NB4 (cell line): Measurements from ENCODE around the gene DAZAP1.

Source experiments
- DNase-seq: peaks from one replicate; pipeline ENCODE4 v3.0.0; 2010; ENCODE audit warnings: low read depth
- H3K4me3 ChIP-seq: one replicate; pipeline ENCODE4 v1.5.1; 2011; ENCODE audit warnings: mild to moderate bottlenecking, low read depth, low read length, moderate library complexity
- MYC ChIP-seq: IDR thresholded peaks from 2 replicates; pipeline ENCODE4 v1.6.1; 2011; ENCODE audit warnings: low read depth, low read length
- POLR2A ChIP-seq: IDR thresholded peaks from 2 replicates; pipeline ENCODE4 v1.6.1; 2011; ENCODE audit warnings: mild to moderate bottlenecking; ENCODE audit not compliant: insufficient read length; ENCODE audit errors: extremely low read depth
- TF ChIP-seq, protein P1 (sequence below): IDR thresholded peaks from 2 replicates; pipeline ENCODE4 v1.6.1; 2011; ENCODE audit warnings: low read depth, low read length
- TF ChIP-seq, protein P2 (sequence below): IDR thresholded peaks from one replicate; pipeline ENCODE4 v1.5.1; 2012; ENCODE audit warnings: low read depth, low read length

DAZAP1 gene

DNA sequence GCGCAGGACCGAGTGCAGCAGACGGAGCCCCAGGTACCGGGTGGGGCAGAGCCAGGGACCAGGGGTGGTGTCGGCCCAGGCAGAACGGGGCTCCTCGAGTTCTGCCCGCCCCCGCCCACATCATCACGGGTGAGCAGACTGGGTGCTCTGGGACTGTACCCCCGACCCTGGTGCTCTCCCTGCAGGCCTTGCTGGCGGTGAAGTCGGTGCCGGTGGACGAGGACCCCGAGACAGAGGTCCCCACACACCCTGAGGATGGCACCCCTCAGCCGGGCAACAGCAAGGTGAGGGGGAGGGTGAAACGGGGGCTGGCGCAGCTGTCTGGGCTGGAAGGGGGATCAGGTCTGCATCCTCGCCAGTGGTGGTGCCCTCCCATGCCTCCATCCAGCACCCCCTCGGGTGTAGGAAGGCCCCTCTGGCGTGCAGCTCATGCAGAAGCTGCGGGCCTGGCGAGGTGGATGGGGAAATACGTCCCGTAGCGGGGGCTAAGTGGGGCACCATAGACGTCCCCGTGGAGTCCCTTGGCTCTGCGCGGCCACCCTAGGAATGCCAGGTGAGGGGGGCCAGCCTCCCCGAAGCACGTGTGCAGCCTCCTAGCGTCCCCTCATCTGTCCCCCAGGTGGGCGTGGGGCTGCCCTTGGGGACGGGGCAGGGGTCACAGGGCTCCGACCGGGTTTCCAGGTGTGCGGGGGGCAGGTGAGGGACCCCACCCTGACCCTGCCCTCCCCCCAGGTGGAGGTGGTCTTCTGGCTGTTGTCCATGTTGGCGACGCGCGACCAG lies 48.9 kb downstream of the DAZAP1 start:
- no peak overlapping the region for H3K4me3 ChIP-seq
- TF ChIP-seq, protein P1, sequence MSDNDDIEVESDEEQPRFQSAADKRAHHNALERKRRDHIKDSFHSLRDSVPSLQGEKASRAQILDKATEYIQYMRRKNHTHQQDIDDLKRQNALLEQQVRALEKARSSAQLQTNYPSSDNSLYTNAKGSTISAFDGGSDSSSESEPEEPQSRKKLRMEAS: no peak
- TF ChIP-seq, protein P2, sequence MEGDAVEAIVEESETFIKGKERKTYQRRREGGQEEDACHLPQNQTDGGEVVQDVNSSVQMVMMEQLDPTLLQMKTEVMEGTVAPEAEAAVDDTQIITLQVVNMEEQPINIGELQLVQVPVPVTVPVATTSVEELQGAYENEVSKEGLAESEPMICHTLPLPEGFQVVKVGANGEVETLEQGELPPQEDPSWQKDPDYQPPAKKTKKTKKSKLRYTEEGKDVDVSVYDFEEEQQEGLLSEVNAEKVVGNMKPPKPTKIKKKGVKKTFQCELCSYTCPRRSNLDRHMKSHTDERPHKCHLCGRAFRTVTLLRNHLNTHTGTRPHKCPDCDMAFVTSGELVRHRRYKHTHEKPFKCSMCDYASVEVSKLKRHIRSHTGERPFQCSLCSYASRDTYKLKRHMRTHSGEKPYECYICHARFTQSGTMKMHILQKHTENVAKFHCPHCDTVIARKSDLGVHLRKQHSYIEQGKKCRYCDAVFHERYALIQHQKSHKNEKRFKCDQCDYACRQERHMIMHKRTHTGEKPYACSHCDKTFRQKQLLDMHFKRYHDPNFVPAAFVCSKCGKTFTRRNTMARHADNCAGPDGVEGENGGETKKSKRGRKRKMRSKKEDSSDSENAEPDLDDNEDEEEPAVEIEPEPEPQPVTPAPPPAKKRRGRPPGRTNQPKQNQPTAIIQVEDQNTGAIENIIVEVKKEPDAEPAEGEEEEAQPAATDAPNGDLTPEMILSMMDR: no peak
- TF ChIP-seq MYC (no peak), POLR2A (no peak)
- DNase-seq: no peak

DNA sequence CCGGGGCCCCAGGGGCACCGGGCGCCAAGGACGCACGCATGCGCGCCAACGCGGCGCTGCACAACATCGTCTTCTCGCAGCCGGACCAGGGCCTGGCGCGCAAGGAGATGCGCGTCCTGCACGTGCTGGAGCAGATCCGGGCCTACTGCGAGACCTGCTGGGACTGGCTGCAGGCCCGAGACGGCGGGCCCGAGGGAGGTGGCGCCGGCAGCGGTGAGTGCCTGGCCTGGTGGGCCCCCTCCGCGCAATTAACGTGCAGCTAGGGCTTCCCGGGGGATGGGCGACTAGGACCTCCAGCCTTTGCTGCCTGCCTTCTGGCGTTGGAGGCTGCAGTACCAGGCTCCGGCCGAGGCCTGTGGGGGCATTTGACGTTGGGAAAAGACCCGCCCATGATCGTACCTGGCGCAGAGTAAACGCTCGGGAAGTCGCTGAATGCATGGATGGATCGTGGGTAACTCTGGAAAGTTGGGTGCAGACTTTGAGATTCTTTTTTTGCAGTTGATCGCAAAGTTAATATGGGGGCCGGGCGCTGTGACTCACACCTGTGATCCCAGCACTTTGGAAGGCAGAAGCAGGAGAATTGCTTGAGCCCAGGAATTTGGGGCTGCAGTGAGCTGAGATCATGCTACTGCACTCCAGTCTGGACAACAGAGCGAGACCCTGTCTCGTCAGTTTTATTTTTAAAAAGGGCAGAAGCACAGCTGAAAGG lies 49.8 kb downstream of the DAZAP1 start:
- TF ChIP-seq, protein P1: no peak
- TF ChIP-seq, protein P2: no peak
- TF ChIP-seq MYC (no peak), POLR2A (no peak)
- DNase-seq: no peak
- H3K4me3 ChIP-seq: no peak overlapping the region

DNA sequence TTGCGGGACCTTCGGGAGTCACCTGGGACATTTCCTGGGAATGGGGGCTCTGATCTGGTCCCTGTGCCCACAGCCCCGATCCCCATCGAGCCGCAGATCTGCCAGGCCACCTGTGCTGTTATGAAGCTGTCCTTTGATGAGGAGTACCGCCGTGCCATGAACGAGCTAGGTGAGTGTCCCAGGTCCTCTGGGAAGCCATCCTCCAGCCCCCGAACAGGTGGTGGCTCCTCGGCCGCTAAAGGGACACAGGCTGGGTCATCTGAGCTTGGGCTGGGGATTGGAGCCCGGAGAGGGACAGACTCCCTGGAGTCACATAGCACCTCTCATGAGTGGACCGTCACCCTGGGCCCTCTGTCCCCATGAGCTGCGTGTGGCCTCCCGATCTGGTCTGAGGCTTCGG lies 50.5 kb downstream of the DAZAP1 start:
- no peak overlapping the region for H3K4me3 ChIP-seq
- no peak for DNase-seq
- TF ChIP-seq MYC: no peak
- TF ChIP-seq POLR2A: no peak
- TF ChIP-seq, protein P1: no peak
- TF ChIP-seq, protein P2: no peak

DNA sequence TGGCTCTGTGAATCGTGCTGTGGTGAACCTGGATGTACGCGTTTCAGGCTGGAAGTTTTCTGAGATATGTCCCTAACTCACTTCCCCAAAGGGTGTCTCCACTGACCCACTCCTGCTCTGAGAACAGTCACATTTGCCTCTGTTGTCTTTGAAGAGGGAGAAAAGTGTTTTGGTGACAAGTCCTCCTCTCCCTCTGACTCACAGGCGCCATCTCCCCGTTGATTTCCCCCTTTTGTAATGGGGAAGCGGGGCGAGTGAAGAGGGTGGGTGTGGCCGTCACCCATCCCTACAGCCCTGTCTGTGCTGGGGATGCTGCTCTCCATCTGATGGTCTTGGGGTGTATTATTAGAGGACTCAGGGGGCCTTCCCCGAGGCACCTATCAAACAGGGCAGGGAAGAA lies 52.1 kb downstream of the DAZAP1 start:
- TF ChIP-seq POLR2A (no peak), MYC (no peak)
- TF ChIP-seq, protein P2: no peak
- TF ChIP-seq, protein P1: no peak
- no peak overlapping the region for H3K4me3 ChIP-seq
- DNase-seq: no peak

DNA sequence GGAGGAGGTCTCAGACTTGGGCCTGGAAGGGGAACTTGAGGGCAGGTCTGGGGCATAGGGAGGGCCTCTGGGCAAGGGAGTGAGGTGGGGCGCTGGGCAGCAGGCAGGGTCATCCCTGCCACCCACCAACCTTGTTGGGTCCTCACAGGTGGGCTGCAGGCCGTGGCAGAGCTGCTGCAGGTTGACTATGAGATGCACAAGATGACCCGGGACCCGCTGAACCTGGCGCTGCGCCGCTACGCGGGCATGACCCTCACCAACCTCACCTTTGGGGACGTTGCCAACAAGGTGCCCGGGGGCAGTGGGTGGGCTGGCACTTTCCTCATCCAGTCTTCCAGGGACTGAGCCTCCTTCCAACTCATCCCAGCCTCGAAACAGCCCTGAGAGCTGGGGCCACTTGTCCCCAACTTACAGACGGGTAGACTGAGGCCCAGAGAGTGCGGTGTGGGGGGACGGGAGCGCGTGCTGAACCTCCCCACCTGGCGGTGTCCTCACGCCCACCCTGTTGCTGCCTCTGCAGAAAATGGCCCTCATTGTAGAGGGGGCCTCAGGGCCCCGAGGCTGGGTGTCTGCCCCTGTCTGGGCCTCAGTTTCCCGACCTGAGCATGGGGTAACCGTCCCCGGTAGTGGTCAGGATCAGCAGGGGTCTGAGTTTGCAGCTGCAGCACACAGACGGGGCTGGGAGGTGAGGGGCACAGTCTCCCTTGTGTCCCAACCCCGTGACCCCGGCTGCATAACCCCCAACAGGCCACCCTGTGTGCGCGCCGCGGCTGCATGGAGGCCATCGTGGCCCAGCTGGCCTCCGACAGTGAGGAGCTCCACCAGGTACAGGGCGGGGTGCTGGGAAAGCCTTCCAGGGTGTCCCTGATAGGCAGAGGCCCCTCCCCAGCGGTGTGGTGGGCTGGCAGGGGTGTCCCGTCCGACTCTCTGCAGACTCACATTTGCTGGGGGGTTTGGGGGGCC lies 52.9 kb downstream of the DAZAP1 start:
- TF ChIP-seq, protein P2: no peak
- TF ChIP-seq, protein P1: no peak
- TF ChIP-seq POLR2A (no peak), MYC (no peak)
- no peak overlapping the region for H3K4me3 ChIP-seq
- DNase-seq: no peak
